HG02938 (cell line): Measurements from ENCODE around the gene CYTIP.
"Not testable (repeated sequence)": the region's sequence is repeated elsewhere in the genome, so short reads cannot be mapped to it uniquely, and the experiment has no call there.

ENCODE experiments used
- ATAC-seq: cut with Tn5 transposase; IDR thresholded peaks from one replicate; pipeline ENCODE4 v1.9.1; 2021; ENCODE audit warnings: mild to moderate bottlenecking, moderate library complexity; ENCODE audit not compliant: unreplicated experiment

The CYTIP gene

GRCh38 chr2:157427003-157427921 is 16.6 kb downstream of the CYTIP start:
- ATAC-seq: no peak

- no peak for ATAC-seq
These were observed 17.4 kb downstream of the CYTIP start for GRCh38 chr2:157426477-157426994.

GRCh38 chr2:157424374-157424773 is 19.5 kb downstream of the CYTIP start:
- ATAC-seq: no peak

GRCh38 chr2:157421964-157422363 is 21.9 kb downstream of the CYTIP start:
- no peak for ATAC-seq

GRCh38 chr2:157421331-157421944 is 22.5 kb downstream of the CYTIP start:
- no peak for ATAC-seq

GRCh38 chr2:157420771-157421323 is 23.0 kb downstream of the CYTIP start:
- peak; percentile 74 for ATAC-seq

GRCh38 chr2:157419031-157419575 is 24.8 kb downstream of the CYTIP start:
- ATAC-seq: no peak

- ATAC-seq: no peak
These were observed 25.6 kb downstream of the CYTIP start for GRCh38 chr2:157418239-157418641.

- ATAC-seq: no peak
These were observed 28.2 kb downstream of the CYTIP start for GRCh38 chr2:157415591-157416101.

- peak; percentile 29 for ATAC-seq
These were observed 29.8 kb downstream of the CYTIP start for GRCh38 chr2:157414050-157414449.

- peak; percentile 93 for ATAC-seq
These were observed 30.4 kb downstream of the CYTIP start for GRCh38 chr2:157413326-157414035.

- ATAC-seq: no peak
These were observed 32.1 kb downstream of the CYTIP start for GRCh38 chr2:157411624-157412336.

GRCh38 chr2:157405398-157405797 is 38.5 kb downstream of the CYTIP start:
- not testable (repeated sequence) for ATAC-seq

- peak; percentile 99 for ATAC-seq
These were observed 39.5 kb downstream of the CYTIP start for GRCh38 chr2:157404363-157404762.

- not testable (repeated sequence) for ATAC-seq
These were observed 40.9 kb downstream of the CYTIP start for GRCh38 chr2:157402801-157403485.

- no peak for ATAC-seq
These were observed 48.1 kb downstream of the CYTIP start for GRCh38 chr2:157395811-157396210.

- no peak for ATAC-seq
These were observed 49.0 kb downstream of the CYTIP start for GRCh38 chr2:157394928-157395327.

- ATAC-seq: no peak
These were observed 50.5 kb downstream of the CYTIP start for GRCh38 chr2:157393348-157393747.

GRCh38 chr2:157388827-157389226 is 55.1 kb downstream of the CYTIP start:
- ATAC-seq: no peak
